GM08714 (cell line): ENCODE measurements around the gene ST3GAL4.
"Not testable (repeated sequence)": the region's sequence is repeated elsewhere in the genome, so short reads cannot be mapped to it uniquely, and the experiment has no call there.

Source experiments
- H3K4me3 ChIP-seq: fragments of 200-500 bp; sonication (Bioruptor generic); 2 replicates; pipeline ENCODE4 v1.5.1; 2014; ENCODE audit warnings: mild to moderate bottlenecking, low read length, inconsistent platforms
- ZNF274 ChIP-seq: IDR thresholded peaks from 2 replicates; pipeline ENCODE4 v1.6.1; 2012; ENCODE audit warnings: mild to moderate bottlenecking, low read depth, low read length

Gene ST3GAL4

GRCh38 chr11:126338346-126339055, 17.0 kb upstream of the ST3GAL4 start:
- no peak for TF ChIP-seq ZNF274

DNA sequence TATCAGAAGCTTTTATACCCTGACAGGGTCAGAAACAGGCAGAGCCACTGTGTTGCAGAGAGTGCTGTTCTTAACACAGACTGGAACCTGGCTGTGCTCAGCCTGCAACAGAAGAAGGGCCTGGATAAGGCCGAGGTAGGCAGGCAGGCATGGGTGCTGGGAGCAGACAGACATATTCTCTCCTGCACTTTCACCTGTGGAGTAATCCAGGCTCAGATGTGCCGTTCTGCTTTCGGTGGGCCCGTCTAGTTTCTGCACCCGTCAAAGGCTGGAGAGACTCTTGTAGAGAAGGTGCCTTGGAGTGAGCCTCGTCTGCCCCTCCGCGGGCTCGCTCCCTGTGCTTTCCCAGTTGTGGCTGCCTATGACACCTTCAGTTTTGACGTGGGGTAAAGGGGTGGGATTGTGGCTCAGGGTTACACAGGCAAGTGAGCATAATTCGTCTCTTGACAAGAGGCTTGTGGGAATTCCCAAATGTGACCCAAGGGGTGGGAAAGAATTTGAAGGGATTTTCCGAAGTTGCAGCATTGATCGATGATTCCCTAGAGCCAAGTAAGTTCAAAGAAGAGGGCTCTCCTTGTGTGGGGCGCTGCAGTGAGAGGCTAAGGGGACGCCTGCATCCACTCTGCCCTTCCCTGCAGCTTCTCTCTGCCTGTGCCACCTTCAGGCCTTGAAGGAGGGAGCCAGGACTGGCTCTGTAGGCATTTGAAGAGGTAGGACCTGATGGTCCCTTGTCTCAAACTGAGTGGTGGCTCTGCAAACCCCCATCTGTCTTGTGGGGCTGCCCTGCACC, 16.2 kb upstream of the ST3GAL4 start:
- no peak for TF ChIP-seq ZNF274
- H3K4me3 ChIP-seq: no peak overlapping the region

More at GRCh38 chr11:126338346-126339055, 17.0 kb upstream of the ST3GAL4 start:
- no peak overlapping the region for H3K4me3 ChIP-seq

- no peak overlapping the region for H3K4me3 ChIP-seq
- no peak for TF ChIP-seq ZNF274
Measured at GRCh38 chr11:126339863-126340434, 15.5 kb upstream of the ST3GAL4 start.

- TF ChIP-seq ZNF274: no peak
- H3K4me3 ChIP-seq: no peak overlapping the region
Measured at GRCh38 chr11:126340960-126341606, 14.4 kb upstream of the ST3GAL4 start.

DNA sequence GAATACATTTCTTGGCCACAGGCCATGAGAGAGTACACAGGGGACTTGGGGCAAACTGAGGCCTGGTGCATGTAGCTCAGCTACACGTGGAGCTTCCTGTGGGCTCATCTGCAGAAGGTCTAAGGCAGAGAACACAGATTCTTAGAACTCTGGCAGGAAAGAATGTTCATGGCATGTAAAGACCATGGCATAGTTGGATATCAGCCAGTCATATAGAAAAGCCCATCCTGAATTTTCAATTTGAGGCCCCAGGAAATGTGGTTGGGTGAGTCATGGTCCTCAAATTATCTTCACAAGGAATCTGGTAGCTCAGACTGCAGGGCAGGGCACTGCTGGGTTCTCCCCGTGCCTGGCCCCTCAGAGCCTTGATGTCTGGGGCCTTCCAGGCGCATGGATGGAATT, 13.7 kb upstream of the ST3GAL4 start:
- no peak overlapping the region for H3K4me3 ChIP-seq
- TF ChIP-seq ZNF274: no peak

DNA sequence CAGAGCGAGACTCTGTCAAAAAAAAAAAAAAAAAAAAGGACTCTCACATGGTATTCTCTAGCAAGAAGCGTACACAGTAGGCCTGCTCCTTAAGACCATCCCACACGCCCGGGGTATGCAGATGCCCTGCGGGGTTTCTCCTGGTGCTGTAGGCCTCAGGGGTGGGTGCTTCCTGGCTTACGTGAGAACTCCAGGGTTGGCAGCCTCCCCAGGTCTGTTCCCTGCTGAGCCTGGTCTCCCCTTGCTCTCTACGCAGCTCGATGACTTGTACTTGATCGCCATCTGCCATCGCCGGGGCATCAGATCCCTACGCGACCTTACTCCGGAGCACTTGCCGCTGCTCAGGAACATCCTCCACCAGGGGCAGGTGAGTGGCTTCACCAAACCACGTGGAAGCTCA, 12.4 kb upstream of the ST3GAL4 start:
- no peak overlapping the region for H3K4me3 ChIP-seq
- TF ChIP-seq ZNF274: no peak

DNA sequence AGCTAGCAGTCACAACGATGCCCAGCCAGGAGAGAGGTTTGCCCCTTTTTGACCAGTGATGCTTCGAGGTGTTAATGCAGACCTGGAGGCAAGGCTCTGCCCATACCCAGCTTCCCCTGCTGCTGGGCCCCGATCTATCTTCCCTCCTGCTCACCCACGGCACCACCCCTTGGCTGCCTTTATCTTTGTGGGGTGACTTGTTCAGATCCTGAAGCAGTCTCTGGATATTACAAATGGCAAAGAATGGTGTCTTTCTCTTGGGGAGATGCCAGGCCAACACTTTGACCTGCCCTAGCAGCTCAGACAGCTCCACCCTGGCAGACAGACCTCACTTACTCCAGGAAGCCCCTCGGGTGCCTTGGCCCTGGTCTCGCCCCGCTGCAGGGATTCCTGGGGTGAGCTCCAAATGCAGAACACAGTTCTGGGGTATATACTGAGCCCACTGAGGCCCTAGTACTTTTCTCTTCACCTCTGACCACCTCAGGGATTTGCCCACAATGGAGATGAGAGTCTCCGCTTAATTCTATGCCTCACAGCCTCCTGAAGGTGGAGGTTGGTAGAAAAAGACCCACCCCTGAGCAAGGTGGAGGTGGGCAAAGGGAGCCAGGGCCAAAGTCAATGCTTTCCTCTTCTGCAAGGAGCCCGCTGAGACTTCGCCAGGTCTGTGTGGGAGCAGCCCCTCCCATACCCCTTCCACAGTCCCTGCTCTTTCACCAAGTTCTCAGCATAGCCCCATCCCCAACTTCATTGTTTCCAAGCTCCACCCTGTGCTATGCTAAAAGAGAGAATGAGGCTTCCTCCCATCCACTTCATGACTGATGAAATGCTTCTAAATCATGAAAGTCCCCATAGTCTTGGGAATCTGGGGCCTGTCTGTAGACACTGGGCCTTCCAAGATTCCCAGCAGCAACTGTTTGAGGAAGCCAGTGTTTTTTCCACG, 11.1 kb upstream of the ST3GAL4 start:
- H3K4me3 ChIP-seq: no peak overlapping the region

GRCh38 chr11:126345283-126345682, 10.2 kb upstream of the ST3GAL4 start:
- no peak for TF ChIP-seq ZNF274
- H3K4me3 ChIP-seq: no peak overlapping the region

More for the DNA sequence above, 11.1 kb upstream of the ST3GAL4 start:
- no peak for TF ChIP-seq ZNF274

GRCh38 chr11:126345759-126346585, 9.5 kb upstream of the ST3GAL4 start:
- no peak overlapping the region for H3K4me3 ChIP-seq
- no peak for TF ChIP-seq ZNF274

DNA sequence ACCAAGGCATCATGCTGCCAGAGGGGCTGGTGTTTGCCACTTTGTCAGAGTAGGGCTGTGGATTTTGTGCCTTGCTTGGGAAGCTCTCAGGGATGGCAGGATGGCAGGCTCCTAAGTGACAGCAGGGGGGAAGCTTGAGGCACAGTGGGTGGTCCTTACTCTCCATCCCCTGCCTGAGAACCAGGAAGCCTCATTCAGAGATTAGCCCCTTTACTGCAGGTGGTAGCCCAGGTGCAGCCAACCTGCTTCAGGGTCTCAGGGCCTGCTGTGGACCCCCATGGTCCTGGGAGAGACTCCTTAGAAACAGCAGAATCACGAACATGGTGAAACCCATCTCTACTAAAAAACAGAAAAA, 8.9 kb upstream of the ST3GAL4 start:
- H3K4me3 ChIP-seq: no peak overlapping the region
- TF ChIP-seq ZNF274: no peak

DNA sequence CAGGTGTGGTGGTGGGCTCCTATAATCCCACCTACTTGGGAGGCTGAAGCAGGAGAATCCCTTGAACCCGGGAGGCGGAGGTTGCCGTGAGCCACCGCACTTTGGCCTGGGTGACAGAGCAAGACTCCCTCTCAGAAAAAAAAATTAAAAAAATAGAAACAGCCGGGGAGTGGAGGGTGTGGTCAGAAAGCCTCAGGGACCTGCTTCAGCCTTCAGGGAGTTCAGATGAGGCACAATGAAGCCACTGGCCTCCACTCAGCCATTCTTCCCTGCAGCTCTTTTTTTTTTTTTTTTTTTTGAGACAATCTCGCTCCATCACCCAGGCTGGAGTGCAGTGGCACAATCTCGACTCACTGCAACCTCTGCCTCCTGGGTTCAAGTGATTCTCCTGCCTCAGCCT, 8.5 kb upstream of the ST3GAL4 start:
- not testable (repeated sequence) for H3K4me3 ChIP-seq

GRCh38 chr11:126347751-126348668, 7.5 kb upstream of the ST3GAL4 start:
- TF ChIP-seq ZNF274: no peak
- H3K4me3 ChIP-seq: no peak overlapping the region
